NCI-H510A (cell line): ENCODE data around the gene SLC2A10.

Experiments
- DNase-seq: peaks from one replicate; lab custom pipeline; 2025; lab: John Stamatoyannopoulos, UW

Gene SLC2A10

DNA sequence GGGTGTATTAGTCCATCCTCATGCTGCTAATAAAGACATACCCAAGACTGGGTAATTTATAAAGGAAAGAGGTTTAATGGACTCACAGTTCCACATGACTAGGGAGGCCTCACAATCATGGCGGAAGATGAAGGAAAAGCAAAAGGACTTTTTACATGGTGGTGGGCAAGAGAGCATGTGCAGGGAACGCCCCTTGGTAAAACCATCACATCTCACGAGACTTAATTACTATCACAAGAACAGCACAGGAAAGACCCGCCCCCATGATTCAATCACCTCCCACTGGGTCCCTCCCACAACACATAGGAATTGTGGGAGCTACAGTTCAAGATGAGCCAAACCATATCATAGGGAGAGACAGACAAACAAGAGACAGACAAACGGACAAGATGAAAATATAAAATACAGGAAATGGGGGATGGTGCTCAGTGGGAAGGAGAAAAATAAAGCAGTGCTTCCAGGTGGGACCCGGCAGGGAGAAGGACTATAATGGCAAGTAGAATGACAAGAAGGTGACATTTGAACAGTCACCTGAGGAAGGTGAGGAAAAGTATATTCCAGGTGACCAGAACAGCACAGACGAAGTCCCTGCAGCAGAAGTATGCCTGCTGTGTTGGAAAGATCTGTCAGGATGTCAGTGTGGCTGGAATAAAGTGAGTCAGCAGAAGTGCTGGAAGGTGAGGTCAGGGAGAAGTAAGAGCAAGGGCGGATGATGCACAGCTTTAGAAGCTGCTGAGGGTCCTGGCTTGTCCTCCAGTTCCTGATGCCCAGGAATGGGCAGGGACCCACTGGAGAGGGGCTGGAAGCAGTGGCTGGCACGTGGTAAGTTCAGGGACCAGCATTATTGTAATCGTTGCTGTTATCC, 61.1 kb downstream of the SLC2A10 start:
- DNase-seq = no peak

DNA sequence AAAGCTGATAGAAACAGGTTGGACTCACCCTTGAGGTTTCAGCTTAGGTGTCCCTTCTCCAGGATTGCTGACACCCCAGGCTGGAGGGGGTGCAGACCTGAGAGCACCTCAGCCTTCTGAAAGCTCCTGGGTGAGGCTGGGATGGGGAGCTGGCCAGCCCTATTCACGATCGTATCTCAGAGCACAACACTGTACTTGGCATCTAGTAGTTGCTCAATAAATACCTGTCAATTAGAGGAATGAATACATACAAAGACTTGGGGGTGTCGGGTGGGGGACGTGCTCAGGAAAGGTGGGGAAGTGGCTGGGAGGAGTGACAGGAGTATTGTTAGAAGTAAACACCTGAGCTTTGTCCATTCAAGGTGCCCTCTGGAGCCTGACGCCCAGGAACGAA, 61.7 kb downstream of the SLC2A10 start:
- DNase-seq = no peak

DNA sequence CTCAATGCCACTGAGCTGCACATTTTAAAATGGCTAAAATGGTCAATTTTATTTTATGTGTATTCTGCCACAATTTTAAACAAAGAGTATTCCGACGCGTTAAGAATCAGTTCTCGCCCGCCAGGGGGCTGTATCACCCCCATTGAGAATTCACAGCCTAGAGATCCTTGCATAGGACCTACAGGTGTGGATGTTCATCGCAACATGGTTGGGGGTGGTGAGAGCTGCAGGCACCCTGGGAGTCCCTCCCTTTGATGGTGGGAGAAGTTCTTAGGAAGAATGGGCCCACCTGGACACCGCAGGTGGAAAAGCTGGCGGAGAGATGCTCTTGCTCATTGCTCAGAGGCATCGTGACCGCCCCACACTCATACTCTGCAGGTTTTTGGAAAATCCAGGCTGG, 63.5 kb downstream of the SLC2A10 start:
- DNase-seq = no peak

DNA sequence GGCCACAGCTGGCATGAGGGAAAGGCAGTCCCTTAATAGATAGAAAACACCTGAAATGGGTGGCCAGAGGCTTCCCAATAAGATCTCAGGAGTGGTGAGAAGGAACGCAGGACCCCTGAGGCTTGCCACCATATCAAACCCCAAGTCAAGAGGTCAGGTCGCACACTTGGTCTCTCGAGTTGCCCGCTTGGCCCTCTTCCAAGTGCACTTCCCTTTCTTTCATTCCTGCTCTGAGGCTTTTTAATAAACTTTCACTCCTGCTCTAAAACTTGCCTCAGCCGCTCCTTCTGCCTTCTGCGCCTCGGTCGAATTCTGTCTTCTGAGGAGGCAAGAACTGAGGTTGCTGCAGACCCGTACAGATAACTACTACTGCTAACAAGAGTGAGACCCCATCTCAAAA, 64.2 kb downstream of the SLC2A10 start:
- DNase-seq = no peak

DNA sequence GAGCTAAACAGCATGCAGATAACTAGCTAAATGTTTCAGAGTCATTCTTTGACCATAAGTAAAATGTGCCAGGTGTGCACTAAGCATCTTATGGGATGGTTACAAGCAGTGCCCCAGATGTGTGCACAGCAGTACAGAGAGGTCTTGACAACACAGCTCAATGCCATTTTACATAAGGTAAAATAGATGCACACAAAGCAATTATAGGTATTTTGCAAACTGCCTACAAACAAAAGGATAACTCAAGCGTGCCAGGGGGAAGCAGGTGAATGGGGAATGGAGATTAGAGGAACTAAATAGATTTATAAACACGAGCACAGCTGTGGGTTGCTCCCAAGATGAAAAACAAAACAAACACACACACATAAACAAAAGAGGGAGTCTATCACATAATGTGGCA, 64.8 kb downstream of the SLC2A10 start:
- no peak for DNase-seq

DNA sequence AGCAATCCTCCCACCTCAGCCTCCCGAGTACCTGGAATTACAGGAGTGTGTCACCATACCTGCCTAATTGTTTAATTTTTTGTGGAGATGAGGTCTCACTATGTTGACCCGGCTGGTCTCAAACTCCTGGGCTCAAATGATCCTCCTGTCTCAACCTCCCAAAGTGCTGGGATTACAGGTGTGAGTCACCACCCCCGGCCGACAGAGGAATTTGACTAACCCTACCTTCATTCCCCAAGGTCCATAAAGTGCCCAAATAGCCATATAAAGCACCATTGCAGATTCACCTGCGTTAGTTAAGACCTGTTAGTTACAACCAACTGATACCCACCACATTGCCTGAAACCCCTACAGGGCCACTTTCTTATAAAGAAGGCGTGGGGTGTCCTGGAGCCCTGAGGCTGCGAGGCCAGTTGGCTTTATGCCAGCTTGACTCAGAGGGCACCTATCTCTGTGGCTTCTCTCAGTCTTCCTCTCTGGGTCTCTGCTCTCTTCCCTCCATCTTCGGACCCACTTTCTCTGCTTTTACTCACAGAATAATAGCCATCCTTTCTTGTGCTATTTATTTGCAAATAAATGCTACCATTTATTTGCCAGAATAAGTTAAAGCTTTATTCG, 65.6 kb downstream of the SLC2A10 start:
- DNase-seq = no peak

DNA sequence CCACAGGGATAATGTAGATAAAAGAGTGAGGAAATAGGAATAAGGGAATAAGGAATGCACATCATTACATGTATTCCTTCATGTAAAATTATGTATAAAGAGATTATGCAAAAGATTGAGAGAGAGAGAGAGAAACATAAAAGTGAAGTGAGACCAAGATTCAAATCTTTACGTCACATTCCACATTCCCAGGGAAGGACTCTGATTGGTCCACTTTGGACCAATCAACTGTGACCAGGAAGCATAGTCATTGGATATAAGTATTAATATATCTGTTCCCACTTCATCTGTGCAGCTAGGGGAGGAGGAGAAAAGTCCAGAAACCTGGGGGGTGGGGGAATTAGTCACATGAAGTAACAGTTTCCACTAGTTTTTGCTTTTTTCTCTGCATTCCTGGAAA, 66.4 kb downstream of the SLC2A10 start:
- DNase-seq = no peak

DNA sequence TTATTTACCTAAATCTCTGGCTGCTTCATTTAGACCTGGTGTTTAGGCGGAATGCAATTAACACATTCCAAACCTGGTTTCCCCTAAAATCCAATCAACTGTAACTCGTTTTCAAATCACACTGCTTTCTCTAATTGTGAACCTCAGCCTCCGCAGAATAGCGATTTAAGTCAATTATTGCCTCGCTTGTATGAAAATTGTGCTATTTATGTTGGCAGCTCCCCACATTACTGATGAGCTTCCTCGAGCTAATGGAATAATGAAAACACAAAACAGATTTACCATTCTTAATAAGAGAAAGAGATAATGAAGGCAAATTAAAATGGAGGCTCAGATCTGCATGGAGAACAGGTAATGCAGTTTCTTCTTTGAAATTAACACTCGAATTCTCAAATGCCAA, 67.9 kb downstream of the SLC2A10 start:
- DNase-seq = no peak

DNA sequence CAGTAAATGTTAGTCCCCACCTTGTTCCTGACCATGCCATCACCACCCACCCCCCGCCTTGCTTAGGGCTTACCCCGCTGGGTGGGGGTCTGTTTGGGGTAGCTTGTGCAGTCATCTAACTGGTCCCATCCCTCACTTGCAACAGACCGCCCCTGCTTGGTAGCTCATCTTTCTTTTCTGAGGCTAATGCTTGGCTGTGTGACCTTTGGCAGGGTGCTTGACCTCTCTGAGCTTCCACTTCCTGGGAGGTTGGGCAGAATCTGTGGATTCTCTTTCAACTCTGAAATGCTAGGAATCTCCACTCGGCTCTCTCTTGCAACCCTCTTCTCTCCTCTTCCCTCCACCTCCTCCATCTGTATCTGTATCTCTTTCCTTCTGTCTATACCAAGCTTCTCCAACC, 70.4 kb downstream of the SLC2A10 start:
- no peak for DNase-seq

DNA sequence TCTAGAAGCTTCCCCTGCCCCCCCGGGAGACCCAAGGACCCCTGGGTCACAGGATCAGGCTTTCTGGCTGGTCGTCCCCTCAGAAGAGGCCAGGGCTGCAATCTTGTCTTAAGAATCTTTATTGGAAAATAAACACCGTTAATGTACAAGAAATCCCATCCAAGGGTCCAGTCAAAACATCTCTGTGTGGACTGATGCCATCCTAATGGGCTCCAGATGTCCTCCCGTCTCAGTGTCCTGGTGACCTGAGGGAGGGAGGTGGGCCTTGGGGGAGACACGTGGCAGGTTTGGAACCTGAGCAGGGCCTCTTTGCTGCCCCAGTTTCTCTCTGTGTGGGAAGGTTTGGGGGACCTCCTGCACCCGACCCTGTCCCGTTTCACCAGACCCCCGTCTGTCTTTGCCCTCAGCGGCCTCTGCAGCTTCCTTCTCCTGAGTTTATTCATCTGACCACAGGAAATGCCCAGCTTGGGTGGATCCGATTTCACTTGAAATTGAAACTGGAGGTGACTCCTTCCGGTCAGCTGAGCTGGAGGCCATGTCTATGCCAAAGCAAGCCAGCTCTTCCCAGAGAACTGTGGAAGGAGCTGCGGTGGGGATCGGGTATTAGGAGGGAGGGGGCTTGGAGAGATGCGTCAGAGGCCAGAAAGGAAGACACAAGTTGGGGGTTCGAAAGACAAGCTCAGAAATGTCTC, 75.1 kb downstream of the SLC2A10 start:
- no peak for DNase-seq
